Measurements from ENCODE around the gene LCMT2.

The LCMT2 gene

GRCh38 chr15:43276563-43277200 is 53.7 kb downstream of the LCMT2 start:
- no peak for DNase-seq (ENCODE audit: low read depth in 1 of 2, low spot score in 1 of 2)

GRCh38 chr15:43275740-43276562 is 54.4 kb downstream of the LCMT2 start:
- no peak for DNase-seq (ENCODE audit: low read depth in 1 of 2, low spot score in 1 of 2)

GRCh38 chr15:43274136-43274535 is 56.2 kb downstream of the LCMT2 start:
- DNase-seq (ENCODE audit: low read depth in 1 of 2, low spot score in 1 of 2): no peak

Data from stimulated activated CD4-positive, alpha-beta T cell treated with anti-CD3 and anti-CD28 coated beads, Interleukin-15, amount 100 ng/mL, for 1 hour (primary cell).